Measurements from ENCODE around the gene ZSCAN25. TPM values are rescaled to one million over a fixed set of nuclear protein-coding genes. Genes with fewer than 3 reads are reported as not detected.

Gene ZSCAN25
- total and polyA plus RNA-seq, 4 donors = 2.1 to 22.5 (median 11.8) TPM

DNA sequence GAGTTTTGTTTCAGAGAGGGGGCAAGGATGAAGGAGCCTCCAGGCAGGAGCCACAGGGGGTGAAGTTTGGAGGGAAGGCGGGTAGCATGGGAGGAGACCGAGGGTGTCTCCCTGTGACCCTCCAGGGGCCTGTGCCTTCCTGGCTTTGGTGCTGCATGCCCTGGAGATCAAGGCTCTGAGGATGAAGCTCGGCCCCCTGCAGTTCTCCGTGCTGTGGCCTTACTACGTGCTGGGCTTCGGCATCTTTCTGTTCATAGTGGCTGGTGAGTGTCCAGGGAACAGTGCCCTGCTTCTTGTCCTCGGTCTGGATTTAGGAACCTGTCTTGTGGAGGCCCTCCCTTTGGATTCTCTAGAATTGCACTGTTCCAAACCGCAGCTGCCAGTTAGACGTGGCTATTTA, 9.2 kb upstream of the ZSCAN25 start:
- ATAC-seq (ENCODE audit: low FRiP score) (no peak), DNase-seq (no peak)
- intact Hi-C loops (cut with DNase I) = no loop called here
- no peaks in the 10 kb centered on the region for H3K36me3 ChIP-seq (ENCODE audit: control insufficient read depth in 1 of 2, insufficient read depth in 2 of 2, low read length in 1 of 2)
- no peaks in the 10 kb centered on the region for H3K27me3 ChIP-seq (ENCODE audit: control insufficient read depth in 1 of 2, insufficient read depth in 2 of 2, low read length in 1 of 2)
- no peak overlapping the region for H3K27ac ChIP-seq (ENCODE audit: low read depth in 1 of 2, low read length in 2 of 2)
- H3K4me3 ChIP-seq (ENCODE audit: low read length in 2 of 2) = no peak overlapping the region
- 68 to 72% methylated on average over 9 of the region's 9 CpGs for WGBS, 2 donors
- H3K9me3 ChIP-seq (ENCODE audit: control insufficient read depth, low read length) = no peaks in the 10 kb centered on the region
- no peaks in the 10 kb centered on the region for H3K4me1 ChIP-seq (ENCODE audit: control insufficient read depth in 1 of 2, insufficient read depth in 2 of 2, low read length in 2 of 2)

DNA sequence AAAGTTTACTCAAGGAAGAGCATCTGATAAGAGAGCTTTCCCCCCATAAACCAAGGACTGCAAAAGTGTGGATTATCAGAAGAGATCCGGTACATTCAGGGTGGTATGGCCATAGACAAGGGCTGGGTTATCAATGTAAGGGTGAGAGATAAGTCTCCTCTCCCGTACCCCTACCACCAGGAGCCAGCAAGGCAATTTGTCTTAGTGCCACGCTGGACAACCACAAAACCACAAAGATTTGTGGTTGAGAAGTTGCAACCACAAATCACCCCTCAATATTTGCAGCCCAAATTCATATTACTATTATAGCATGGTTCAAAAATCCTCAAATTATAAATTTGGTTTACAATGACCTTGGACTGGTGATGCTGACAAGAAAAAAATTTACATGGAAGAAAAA, 2.3 kb upstream of the ZSCAN25 start:
- intact Hi-C loops (cut with DNase I) = no loop called here
- ATAC-seq (ENCODE audit: low FRiP score) (no peak), DNase-seq (no peak)
- H3K36me3 ChIP-seq (ENCODE audit: control insufficient read depth in 1 of 2, insufficient read depth in 2 of 2, low read length in 1 of 2) = peaks cover 0 to 2% of the 10 kb centered on the region in 2 donors
- 66 to 69% methylated on average over 3 of the region's 3 CpGs for WGBS, 2 donors
- H3K4me1 ChIP-seq (ENCODE audit: control insufficient read depth in 1 of 2, insufficient read depth in 2 of 2, low read length in 2 of 2) = no peaks in the 10 kb centered on the region
- H3K27ac ChIP-seq (ENCODE audit: low read depth in 1 of 2, low read length in 2 of 2) = no peak overlapping the region
- no peaks in the 10 kb centered on the region for H3K27me3 ChIP-seq (ENCODE audit: control insufficient read depth in 1 of 2, insufficient read depth in 2 of 2, low read length in 1 of 2)
- H3K9me3 ChIP-seq (ENCODE audit: control insufficient read depth, low read length) = no peaks in the 10 kb centered on the region
- H3K4me3 ChIP-seq (ENCODE audit: low read length in 2 of 2) = no peak overlapping the region

DNA sequence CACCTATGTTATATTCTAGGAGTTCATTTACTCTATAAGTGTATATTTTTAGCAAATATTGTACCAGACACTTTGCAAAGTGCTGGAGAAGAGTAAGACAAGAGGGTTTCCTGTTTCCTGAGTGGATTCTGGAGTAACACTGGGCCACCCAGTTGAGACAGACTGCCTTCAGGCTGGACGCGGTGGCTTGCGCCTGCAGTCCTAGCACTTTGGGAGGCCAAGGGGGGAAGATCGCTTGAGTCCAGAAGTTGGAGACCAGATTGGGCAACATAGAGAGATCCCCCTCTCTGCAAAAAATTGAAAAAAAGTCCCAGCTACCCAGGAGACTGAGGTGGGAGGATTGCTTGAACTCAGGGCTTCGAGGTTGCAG, 772 bp upstream of the ZSCAN25 start:
- ATAC-seq (ENCODE audit: low FRiP score) (no peak), DNase-seq (no peak)
- Histone ChIP-seq H3K27ac (ENCODE audit: low read depth in 1 of 2, low read length in 2 of 2) (no peak overlapping the region), H3K4me3 (ENCODE audit: low read length in 2 of 2) (peak overlapping the region; percentile 77 to 89), H3K36me3 (ENCODE audit: control insufficient read depth in 1 of 2, insufficient read depth in 2 of 2, low read length in 1 of 2) (peaks cover 0 to 2% of the 10 kb centered on the region in 2 donors), H3K9me3 (ENCODE audit: control insufficient read depth, low read length) (no peaks in the 10 kb centered on the region), H3K27me3 (ENCODE audit: control insufficient read depth in 1 of 2, insufficient read depth in 2 of 2, low read length in 1 of 2) (no peaks in the 10 kb centered on the region), H3K4me1 (ENCODE audit: control insufficient read depth in 1 of 2, insufficient read depth in 2 of 2, low read length in 2 of 2) (no peaks in the 10 kb centered on the region)
- intact Hi-C loops (cut with DNase I) = no loop called here
- 89 to 90% methylated on average over 5 of the region's 5 CpGs for WGBS, 2 donors

DNA sequence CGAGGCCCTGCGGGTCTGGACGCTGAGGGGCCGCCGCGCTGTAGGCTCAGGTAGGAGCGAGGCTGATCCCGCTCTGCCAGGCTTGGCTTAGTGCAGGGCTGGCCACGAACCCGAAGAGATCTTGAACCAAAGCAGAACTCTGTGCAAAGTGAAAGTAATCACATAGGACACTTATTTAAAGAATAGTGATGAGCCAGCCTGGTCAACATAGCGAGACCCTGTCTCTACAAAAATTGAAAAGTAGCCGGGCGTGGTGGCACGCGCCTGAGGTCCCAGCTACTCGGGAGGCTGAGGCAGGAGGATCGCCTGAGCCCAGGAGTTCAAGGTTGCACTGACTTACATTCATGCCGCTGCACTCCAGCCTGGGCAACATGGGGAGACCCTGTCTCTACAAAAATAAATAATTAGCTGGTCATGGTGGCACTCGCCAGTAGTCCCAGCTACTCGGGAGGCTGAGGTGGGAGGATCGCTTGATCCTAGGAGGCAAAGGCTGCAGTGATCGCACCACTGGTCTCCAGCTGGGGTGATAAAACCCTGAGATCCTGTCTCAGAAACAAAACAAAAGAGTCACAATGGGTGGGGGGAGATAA, 541 bp downstream of the ZSCAN25 start:
- intact Hi-C loops (cut with DNase I) = no loop called here
- Histone ChIP-seq H3K4me1 (ENCODE audit: control insufficient read depth in 1 of 2, insufficient read depth in 2 of 2, low read length in 2 of 2) (no peaks in the 10 kb centered on the region), H3K4me3 (ENCODE audit: low read length in 2 of 2) (peak overlapping the region; percentile 65 to 89), H3K27ac (ENCODE audit: low read depth in 1 of 2, low read length in 2 of 2) (peak overlapping the region in 1 of 2 donors; percentile 39), H3K27me3 (ENCODE audit: control insufficient read depth in 1 of 2, insufficient read depth in 2 of 2, low read length in 1 of 2) (no peaks in the 10 kb centered on the region), H3K36me3 (ENCODE audit: control insufficient read depth in 1 of 2, insufficient read depth in 2 of 2, low read length in 1 of 2) (peaks cover 1 to 4% of the 10 kb centered on the region in 2 donors), H3K9me3 (ENCODE audit: control insufficient read depth, low read length) (no peaks in the 10 kb centered on the region)
- ATAC-seq (ENCODE audit: low FRiP score) = no peak
- WGBS, 2 donors = 19 to 21% methylated on average over 22 of the region's 22 CpGs
- DNase-seq = no peak

DNA sequence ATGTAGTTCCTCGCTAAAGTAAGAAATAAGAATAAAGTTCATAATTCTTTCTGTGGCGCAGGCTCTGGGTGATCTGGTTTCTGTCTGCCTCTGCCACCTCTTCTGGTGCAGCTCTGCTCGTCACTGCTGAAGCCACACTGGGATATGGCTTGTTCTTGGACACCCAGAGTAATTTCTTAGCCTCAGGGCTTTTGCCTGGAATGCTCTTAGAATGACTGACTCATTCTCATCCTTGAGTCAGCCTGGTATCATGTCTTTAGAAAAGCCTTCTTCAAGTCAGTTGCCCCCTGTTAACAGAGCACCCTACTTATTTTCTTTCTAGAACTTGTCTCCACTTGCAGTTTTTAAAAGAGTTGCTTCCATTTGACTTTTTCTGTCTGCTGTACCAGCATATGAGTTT, 2.0 kb downstream of the ZSCAN25 start:
- 80 to 83% methylated on average over 3 of the region's 3 CpGs for WGBS, 2 donors
- peaks cover 4 to 9% of the 10 kb centered on the region in 2 donors for H3K36me3 ChIP-seq (ENCODE audit: control insufficient read depth in 1 of 2, insufficient read depth in 2 of 2, low read length in 1 of 2)

DNA sequence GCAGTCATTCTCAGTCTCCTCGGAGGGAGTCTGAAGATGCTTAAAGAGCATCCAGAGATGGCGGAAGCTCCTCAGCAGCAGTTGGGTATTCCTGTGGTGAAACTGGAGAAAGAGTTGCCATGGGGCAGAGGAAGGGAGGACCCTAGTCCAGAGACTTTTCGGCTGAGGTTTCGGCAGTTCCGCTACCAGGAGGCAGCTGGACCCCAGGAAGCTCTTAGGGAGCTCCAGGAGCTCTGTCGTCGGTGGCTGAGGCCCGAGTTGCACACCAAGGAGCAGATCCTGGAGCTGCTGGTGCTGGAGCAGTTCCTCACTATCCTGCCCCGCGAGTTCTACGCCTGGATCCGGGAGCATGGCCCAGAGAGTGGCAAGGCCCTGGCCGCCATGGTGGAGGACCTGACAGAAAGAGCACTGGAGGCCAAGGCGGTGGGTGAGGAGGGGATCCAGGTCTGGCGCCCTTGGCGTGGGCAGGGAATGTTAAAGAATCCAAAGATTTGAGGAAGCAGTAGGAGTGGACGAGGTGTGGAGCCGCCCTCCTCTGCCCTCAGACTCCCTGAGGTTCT, 2.9 kb downstream of the ZSCAN25 start:
- peaks cover 4 to 9% of the 10 kb centered on the region in 2 donors for H3K36me3 ChIP-seq (ENCODE audit: control insufficient read depth in 1 of 2, insufficient read depth in 2 of 2, low read length in 1 of 2)
- H3K9me3 ChIP-seq (ENCODE audit: control insufficient read depth, low read length) = no peaks in the 10 kb centered on the region
- intact Hi-C loops (cut with DNase I) = no loop called here
- no peaks in the 10 kb centered on the region for H3K27me3 ChIP-seq (ENCODE audit: control insufficient read depth in 1 of 2, insufficient read depth in 2 of 2, low read length in 1 of 2)
- no peak for ATAC-seq (ENCODE audit: low FRiP score)
- no peak overlapping the region for H3K4me3 ChIP-seq (ENCODE audit: low read length in 2 of 2)
- DNase-seq = no peak
- no peaks in the 10 kb centered on the region for H3K4me1 ChIP-seq (ENCODE audit: control insufficient read depth in 1 of 2, insufficient read depth in 2 of 2, low read length in 2 of 2)
- no peak overlapping the region for H3K27ac ChIP-seq (ENCODE audit: low read depth in 1 of 2, low read length in 2 of 2)
- WGBS, 2 donors = 94 to 96% methylated on average over 18 of the region's 18 CpGs

More for the DNA sequence above, 2.0 kb downstream of the ZSCAN25 start:
- DNase-seq = no peak
- Histone ChIP-seq H3K4me1 (ENCODE audit: control insufficient read depth in 1 of 2, insufficient read depth in 2 of 2, low read length in 2 of 2) (no peaks in the 10 kb centered on the region), H3K4me3 (ENCODE audit: low read length in 2 of 2) (no peak overlapping the region), H3K27me3 (ENCODE audit: control insufficient read depth in 1 of 2, insufficient read depth in 2 of 2, low read length in 1 of 2) (no peaks in the 10 kb centered on the region), H3K9me3 (ENCODE audit: control insufficient read depth, low read length) (no peaks in the 10 kb centered on the region), H3K27ac (ENCODE audit: low read depth in 1 of 2, low read length in 2 of 2) (no peak overlapping the region)
- no peak for ATAC-seq (ENCODE audit: low FRiP score)
- intact Hi-C loops (cut with DNase I) = no loop called here

DNA sequence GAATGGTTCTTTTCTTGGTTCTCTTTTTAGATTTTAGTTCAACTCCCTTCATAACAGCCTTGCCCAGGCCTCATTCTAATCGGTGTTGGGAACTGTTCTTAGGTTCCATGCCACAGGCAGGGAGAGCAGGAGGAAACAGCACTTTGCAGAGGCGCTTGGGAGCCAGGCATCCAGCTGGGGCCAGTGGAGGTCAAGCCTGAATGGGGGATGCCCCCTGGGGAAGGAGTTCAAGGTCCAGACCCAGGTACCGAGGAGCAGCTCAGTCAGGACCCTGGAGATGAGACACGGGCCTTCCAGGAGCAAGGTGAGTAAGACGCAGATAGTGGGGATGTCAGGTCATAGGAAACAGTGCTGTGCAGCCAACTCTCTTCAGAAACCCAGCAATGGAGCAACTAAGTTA, 4.5 kb downstream of the ZSCAN25 start:
- intact Hi-C loops (cut with DNase I) = no loop called here
- 90 to 93% methylated on average over 5 of the region's 5 CpGs for WGBS, 2 donors
- no peak overlapping the region for H3K27ac ChIP-seq (ENCODE audit: low read depth in 1 of 2, low read length in 2 of 2)
- H3K27me3 ChIP-seq (ENCODE audit: control insufficient read depth in 1 of 2, insufficient read depth in 2 of 2, low read length in 1 of 2) = no peaks in the 10 kb centered on the region
- no peaks in the 10 kb centered on the region for H3K9me3 ChIP-seq (ENCODE audit: control insufficient read depth, low read length)
- H3K4me1 ChIP-seq (ENCODE audit: control insufficient read depth in 1 of 2, insufficient read depth in 2 of 2, low read length in 2 of 2) = no peaks in the 10 kb centered on the region
- no peak for DNase-seq
- peaks cover 4 to 11% of the 10 kb centered on the region in 2 donors for H3K36me3 ChIP-seq (ENCODE audit: control insufficient read depth in 1 of 2, insufficient read depth in 2 of 2, low read length in 1 of 2)
- H3K4me3 ChIP-seq (ENCODE audit: low read length in 2 of 2) = no peak overlapping the region
- ATAC-seq (ENCODE audit: low FRiP score) = no peak

DNA sequence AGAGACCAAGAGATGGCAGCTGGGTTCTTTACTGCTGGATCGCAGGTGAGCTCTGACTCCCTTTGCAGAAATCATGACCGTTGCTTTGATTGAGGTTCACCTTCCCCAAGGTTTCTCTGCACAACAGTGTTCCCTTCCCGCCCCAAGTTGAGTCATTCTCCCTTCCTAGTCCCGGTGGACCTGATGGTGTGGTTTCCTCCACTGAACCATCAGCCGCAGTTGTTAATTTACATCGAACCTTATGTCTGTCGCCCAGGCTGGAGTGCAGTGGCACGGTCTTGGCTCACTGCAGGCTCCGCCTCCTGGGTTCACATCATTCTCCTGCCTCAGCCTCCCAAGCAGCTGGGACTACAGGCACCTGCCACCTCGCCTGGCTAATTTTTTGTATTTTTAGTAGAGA, 5.8 kb downstream of the ZSCAN25 start:
- H3K9me3 ChIP-seq (ENCODE audit: control insufficient read depth, low read length) = no peaks in the 10 kb centered on the region
- no peaks in the 10 kb centered on the region for H3K4me1 ChIP-seq (ENCODE audit: control insufficient read depth in 1 of 2, insufficient read depth in 2 of 2, low read length in 2 of 2)
- intact Hi-C loops (cut with DNase I) = no loop called here
- H3K4me3 ChIP-seq (ENCODE audit: low read length in 2 of 2) = no peak overlapping the region
- 93 to 94% methylated on average over 10 of the region's 10 CpGs for WGBS, 2 donors
- no peaks in the 10 kb centered on the region for H3K27me3 ChIP-seq (ENCODE audit: control insufficient read depth in 1 of 2, insufficient read depth in 2 of 2, low read length in 1 of 2)
- H3K36me3 ChIP-seq (ENCODE audit: control insufficient read depth in 1 of 2, insufficient read depth in 2 of 2, low read length in 1 of 2) = peaks cover 4 to 11% of the 10 kb centered on the region in 2 donors
- no peak for DNase-seq
- ATAC-seq (ENCODE audit: low FRiP score) = no peak
- H3K27ac ChIP-seq (ENCODE audit: low read depth in 1 of 2, low read length in 2 of 2) = no peak overlapping the region

DNA sequence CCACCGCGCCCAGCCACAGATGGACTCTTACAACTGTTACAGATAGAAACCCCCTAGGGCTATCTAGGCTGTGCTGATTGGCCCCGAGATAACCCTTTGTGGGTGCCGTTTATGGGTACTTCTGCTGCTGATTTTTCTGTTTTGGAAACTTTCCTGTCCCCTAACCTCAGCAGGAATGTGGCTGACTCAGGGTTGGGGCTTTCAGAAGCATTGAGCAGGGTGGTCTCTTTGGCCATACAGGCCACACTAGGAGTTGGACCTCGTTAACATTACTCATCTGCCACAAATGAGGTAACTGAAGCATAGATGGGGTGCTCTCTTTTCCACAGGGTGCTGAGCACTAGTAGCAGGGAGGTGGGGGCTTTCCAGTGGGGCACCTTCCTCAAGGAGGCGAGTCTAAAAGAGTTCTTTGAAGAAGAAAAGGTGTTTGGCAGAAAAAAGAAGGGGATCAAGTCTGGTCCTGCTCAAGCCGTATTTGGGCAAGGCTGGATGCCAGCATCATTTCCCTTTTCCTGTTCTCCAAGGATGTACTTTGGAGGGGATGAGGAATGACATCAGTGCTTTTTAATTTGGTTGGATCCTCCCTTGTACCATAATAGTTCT, 6.4 kb downstream of the ZSCAN25 start:
- Histone ChIP-seq H3K4me1 (ENCODE audit: control insufficient read depth in 1 of 2, insufficient read depth in 2 of 2, low read length in 2 of 2) (no peaks in the 10 kb centered on the region), H3K4me3 (ENCODE audit: low read length in 2 of 2) (no peak overlapping the region), H3K27ac (ENCODE audit: low read depth in 1 of 2, low read length in 2 of 2) (no peak overlapping the region), H3K27me3 (ENCODE audit: control insufficient read depth in 1 of 2, insufficient read depth in 2 of 2, low read length in 1 of 2) (no peaks in the 10 kb centered on the region), H3K36me3 (ENCODE audit: control insufficient read depth in 1 of 2, insufficient read depth in 2 of 2, low read length in 1 of 2) (peaks cover 4 to 11% of the 10 kb centered on the region in 2 donors), H3K9me3 (ENCODE audit: control insufficient read depth, low read length) (no peaks in the 10 kb centered on the region)
- WGBS, 2 donors = 87% methylated on average over 7 of the region's 7 CpGs
- intact Hi-C loops (cut with DNase I) = no loop called here
- DNase-seq (no peak), ATAC-seq (ENCODE audit: low FRiP score) (no peak)

Data from aorta (tissue), 5 donors.